Cerebellar nuclear complex (tissue), 1 donor: ENCODE results near the gene CFAP20DC.
"Not testable (repeated sequence)": the region's sequence is repeated elsewhere in the genome, so short reads cannot be mapped to it uniquely, and the experiment has no call there.

Source experiments
- DNase-seq, 2 experiments: peaks; one replicate each; lab custom pipeline; 2025; lab: John Stamatoyannopoulos, UW

Gene CFAP20DC

DNA sequence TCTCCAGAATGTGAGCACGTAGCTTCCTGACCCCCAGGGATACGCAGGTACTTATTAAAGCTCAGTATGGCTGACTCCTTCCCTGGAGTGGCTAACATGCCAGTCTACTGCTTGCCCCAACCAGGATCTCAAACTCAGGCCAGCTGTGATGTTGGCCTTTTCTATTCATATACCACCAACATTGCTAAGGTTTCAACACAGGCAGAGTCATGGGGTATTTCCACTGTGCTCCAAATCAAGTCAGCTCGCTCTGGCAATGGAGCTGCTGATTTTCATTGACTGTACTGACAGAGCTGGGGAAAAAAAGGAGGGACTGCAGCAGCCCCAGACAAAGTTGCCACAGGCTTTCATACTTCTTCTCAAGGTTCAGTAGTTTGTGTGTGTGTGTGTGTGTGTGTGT is 87.0 kb downstream of the CFAP20DC start:
- no peak for DNase-seq

DNA sequence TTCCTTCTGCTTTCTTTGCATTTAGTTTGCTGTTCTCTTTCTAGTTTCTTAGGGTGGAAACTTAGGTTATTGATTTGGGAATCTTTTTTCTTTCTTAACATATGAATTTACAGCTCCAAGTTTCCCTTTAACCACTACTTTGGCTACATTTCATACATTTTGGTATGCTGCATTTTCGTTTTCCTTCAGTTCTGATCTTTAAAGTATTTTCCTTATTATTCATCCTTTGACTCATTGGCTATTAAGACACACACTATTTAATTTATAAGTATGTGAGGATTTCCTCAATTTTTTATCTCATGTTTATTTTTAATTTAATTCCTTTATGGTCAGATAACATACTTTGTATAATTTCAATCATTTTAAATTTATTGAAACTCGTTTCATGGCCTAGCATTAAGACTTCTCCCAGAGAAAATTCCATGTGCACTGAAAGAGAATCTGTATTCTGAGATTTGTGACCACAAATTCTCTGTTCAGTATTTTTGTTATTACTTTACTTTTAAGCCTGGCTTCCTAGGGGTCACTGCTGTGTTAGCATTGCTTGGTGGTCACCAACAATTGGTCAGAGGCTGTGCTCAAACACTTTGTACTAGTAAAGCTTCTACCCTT is 87.7 kb downstream of the CFAP20DC start:
- DNase-seq, result no peak

DNA sequence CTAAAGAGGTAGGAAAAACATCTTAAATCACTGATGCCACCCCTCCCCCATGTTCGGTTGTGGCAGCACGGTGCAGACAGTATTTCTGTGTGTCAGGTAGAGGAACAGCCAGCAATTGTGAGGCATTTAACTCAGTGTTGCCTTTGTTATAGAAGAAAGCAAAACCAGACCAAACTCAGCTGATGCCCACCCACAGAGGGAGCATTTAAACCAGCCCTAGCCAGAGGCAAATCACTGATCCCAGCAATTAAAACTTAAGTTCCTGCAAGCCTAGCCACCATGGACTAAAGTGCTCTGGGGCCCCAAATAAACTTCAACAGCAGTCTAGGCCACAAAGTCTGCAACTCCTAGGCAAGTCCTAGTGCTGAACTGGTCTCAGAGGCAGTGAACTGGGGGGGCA is 94.5 kb downstream of the CFAP20DC start:
- DNase-seq, result no peak

DNA sequence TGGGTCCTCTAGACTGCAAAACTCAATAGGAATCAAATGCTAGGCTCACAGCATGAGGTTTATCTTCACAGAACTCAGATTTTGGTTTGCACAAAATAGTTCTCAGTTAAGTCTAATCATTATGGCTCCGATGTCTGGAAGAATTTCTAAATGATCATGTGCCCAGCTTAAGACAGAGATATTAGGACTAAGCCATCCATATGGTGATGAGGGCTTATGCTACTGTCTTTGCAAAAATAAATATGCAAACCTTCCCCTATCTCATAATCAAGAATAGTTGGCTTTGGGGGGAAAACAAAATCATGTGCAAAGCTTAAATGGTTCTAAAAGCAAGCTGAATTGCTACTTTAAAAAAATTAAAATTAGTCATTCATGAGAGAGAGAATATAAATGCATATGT is 96.5 kb downstream of the CFAP20DC start:
- DNase-seq, result no peak

DNA sequence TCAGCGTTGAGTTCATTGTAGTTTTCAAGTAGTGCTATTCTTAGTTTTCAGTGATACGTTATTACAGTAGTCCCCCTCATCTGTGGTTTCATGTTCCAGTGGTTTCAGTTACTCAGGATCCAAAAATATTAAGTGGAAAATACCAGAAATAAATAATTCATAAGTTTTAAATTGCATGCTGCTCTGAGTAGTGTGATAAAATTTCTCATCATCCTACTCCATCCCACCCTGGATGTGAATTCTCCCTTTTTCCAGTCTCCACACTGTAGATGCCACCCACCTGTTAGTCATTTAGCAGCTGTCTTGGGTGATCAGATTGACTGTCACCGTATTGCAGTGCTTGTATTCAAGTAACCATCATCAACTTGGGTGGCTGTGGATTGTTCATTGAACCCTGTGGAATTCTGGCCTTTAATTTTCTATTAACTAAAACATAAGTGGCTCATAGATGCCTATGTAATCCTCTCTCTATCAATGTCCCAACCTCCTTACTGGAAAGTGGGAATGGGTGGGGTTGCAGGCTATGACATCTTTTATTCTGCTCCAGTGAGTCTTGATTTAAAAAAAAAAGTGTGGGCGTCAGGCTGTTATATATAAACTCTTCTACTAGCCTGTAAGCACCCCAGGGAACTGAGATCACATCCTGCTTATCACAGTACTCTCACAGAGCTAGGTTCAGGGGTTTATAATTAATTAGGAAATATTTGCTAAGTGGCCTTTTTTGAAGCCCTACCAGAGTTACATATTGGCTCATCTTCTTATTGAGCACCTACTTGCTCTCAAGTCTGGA is 97.5 kb downstream of the CFAP20DC start:
- DNase-seq, result no peak

DNA sequence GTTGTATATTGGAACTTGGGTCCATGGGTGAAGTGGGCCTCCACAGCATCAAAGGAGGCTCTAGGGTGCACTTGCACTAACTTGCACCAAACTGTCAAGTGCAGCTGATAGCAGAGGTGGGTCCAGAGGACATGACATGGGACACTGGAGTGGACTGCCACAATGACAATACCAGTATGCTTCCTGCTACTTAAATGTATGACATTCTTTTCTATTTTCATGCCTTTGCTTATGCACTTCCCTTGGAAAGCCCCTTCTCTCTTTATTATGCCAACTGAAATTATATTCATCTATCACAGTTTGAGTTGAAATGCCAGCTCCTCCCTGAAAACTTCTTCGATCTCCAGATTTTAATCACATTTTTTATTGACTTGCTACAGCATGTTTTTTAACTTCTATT is 101.8 kb downstream of the CFAP20DC start:
- no peak for DNase-seq

DNA sequence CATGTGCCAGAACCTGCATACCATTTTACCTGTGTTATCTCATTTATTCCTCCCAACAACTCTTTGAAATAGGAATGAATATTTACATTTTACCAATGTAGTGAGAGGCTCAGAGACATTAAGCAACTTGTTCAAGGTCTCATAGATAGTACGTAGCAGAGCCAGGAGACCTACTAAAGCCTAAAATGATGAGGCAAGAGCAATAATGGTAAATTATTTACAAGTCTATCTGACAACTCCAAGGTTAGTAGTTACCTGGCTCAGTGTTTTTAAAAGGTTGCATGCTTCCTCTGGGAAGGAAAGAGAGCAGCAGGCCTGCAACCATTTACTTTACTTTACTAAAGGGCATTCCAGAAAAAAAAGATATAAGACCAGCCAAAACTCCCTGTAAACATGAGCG is 103.0 kb downstream of the CFAP20DC start:
- DNase-seq, result no peak

DNA sequence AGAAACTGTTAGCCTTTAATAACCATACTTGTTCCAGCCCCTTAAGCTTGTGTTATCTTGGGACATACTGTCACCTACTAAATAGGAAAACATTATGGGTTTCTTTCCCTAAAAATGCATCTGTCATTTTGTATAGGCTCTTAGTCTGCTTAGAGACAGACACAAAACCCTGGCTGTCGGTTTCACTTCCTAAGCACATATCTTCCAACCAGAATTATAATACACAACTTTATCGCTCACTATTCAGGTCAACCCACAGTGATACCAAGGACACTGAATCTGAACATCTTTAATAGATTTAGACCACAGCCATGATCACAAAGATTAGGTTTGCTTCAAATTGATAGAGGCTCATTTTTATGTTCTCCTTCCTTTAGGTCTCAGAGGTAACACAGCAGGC is 111.8 kb downstream of the CFAP20DC start:
- no peak for DNase-seq

DNA sequence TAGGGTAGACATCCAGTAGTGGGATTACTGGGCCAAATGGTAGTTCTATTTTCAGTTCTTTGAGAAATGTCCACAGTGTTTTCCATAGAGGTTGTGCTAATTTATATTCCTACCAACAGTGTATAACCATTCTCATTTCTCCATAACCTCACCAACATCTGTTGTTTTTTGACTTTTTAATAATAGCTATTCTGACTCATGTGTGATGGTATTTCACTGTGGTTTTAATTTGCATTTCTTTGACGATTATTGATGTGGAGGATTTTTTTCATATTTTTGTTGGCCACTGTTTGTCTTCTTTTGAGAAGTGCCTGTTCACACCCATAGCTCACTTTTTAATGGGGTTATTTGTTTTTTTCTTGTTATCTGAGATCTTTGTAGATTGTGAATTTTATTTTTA is 125.2 kb downstream of the CFAP20DC start:
- DNase-seq, result no peak

DNA sequence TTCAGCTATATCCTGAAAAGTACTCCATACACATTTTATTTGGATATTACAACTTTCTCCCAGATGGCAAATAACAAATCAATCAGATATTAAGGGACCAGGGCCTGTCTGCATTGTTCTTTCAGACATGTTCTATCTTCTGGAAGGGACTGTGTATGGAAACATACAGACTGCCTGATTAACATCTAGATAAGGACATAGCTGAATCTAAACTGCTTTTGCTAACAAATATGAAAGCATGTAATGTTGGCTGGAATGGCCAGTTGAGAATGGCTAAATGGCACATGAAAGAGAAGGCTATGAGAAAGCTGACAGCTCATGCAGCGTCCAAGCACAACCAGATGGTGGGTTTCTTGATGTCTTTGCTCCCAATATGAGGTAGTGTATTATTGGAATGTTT is 149.4 kb downstream of the CFAP20DC start:
- DNase-seq, result no peak

DNA sequence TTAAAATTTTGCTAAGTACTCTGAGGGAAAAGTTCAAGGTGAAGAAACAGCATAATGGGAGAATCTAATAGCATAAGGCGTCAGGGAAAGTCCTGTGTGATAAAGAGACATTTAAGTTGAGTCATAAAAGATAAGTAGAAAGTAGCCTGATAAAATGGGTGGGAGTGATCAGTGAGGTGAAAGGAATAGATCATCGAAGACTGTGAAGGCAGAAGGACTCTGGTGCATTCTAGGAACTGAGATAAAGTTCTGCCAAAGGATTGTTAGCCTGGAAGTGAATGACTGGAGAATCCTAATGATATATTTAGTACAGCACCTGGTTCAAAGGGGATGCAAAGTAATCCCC is 149.9 kb downstream of the CFAP20DC start:
- DNase-seq, result no peak

DNA sequence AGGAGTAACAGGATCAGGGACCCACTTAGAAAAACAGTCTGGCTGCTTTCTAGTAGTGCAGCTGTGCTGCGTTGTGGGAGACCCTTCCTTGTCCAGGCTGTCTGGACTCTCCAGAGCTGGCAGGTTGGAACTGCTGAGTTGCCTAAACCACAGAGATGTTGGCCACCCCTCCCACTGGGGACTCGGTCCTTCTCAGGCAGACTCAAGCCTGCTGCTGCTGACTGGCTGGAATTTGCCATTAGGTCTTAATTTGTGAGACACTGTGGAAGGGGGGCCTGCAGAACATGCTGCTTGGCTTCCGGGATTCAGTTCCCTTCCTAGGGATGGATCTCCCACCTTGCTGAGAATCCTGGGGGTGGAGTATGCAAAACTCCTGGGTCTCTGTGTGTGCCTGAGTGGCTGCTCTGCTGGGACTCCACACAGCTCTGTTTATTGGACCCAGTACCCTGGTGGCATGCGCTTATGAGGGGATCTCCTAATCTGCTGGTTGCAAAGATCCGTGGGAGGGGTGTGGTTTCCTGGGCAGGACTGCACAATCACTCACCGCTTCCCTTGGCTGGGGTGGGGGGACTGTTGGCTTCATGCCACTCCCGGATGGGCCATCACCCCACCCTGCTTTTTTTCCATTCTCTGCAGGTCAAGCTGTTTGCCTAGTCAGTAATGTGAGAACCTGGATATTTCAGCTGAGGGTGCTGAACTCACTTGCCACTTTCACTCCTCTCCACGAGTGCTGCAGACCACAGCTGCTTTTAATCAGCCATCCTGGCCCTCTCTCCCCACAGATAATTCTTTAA is 150.5 kb downstream of the CFAP20DC start:
- DNase-seq, result no peak

DNA sequence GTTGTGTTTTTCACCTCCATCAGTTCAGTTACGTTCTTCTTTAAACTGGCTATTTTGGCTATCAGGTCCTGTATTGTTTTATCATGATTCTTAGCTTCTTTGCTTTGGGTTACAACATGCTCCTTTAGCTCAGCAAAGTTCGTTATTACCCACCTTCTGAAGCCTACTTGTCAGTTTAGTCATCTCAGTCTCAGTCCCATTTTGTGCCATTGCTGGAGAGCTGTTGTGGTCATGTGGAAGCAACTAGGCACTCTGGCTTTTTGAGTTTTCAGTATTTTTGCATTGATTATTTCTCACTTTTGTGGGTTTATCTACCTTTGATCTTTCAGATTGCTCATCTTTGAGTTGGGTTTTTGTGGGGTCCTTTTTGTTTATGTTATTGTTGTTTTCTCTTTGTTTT is 151.3 kb downstream of the CFAP20DC start:
- no peak for DNase-seq

DNA sequence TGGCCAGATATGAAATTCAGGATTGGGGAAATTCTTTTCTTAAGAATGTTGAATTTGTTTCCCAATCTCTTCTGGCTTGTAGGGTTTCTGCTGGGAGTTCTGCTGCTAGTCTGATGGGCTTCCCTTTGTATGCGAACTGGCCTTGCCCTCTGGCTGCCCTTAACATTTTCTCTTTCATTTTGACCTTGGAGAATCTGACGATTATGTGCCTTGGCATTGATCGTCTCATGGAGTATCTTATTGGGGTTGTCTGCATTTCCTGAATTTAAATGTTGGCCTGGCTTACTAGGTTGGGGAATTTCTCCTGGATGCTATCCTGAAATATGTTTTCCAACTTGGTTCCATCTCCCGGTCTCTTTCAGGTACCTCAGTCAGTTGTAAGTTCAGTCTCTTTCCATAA is 152.2 kb downstream of the CFAP20DC start:
- no peak for DNase-seq

DNA sequence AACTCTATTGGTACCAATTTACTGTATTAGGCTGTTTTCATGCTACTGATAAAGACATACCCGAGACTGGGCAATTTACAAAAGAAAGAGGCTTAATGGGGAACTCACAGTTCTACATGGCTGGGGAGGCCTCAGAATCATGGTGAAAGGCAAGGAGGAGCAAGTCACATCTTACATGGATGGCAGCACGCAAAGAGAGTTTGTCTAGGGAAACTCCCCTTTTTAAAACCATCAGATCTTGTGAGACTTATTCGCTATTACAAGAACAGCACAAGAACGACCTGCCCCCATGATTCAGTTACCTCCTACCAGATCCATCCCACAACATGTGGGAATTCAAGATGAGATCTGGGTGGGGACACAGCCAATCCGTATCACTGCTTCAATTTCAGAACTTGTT is 154.1 kb downstream of the CFAP20DC start:
- DNase-seq, result not testable (repeated sequence)

DNA sequence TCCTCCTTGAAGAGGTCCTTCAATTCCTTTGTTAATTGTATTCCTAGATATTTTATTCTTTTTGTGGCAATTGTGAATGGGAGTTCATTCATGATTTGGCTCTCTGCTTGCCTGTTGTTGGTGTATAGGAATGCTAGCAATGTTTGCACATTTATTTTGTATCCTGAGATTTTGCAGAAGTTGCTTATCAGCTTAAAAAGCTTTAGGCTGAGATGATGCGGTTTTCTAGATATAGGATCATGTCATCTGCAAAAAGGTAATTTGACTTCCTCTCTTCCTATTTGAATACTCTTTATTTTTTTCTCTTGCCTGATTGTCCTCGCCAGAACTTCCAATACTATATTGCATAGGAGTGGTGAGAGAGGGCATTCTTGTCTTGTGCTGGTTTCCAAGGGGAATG is 157.3 kb downstream of the CFAP20DC start:
- not testable (repeated sequence) for DNase-seq

DNA sequence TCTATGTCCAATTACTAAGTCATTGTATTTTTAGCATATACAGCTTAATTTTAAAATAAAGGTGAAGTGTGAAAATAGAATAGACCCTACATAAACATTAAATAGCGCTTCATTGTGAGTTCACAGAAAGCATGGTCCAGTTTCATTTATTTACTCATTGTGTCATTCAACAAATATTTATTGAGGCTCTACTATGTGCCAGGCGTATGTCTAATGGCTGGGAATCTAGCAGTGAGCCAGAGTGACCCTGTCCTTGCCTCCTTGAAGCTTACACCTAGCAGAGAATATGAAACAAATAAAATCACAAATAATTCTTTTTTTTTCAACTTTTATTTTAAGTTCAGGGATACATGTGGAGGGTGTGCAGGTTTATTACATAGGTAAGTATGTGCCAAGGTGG is 161.7 kb downstream of the CFAP20DC start:
- DNase-seq, result no peak

DNA sequence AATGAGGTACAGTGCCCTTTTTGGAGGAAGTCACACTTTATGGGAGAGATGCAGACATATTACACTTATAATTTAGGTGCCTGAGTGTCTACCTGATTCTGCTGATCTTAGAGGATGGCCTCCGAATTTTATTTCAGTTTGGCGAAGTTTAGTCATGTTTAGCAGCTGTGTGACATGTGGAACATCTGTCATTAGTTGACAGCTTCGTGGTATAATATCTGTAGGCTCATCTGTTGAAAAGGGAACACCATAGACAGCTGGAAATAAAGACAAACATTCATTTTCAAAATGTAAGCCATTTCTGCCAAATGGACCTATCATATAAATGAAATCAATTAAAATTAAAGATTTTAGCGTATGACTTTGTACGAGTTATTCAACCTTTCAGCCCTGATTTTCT is 165.4 kb downstream of the CFAP20DC start:
- no peak for DNase-seq

DNA sequence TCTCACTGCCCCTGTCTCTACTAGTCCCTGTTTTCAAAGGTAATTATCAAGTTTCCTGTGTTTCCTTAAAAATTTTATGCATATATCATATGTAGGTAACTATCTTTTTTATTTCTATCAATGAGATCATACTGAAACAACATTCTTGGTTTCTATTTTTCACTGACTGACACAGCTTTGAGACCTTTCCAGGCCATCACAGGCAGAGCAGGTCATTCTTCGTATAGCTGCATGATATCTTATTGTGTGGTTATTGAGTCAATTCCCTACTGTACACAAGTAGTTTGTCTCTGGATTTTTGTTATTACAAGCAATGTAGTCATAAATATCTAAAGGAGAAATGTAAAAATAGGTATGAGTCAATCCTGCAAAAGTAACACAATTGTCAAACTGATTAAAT is 169.6 kb downstream of the CFAP20DC start:
- no peak for DNase-seq

DNA sequence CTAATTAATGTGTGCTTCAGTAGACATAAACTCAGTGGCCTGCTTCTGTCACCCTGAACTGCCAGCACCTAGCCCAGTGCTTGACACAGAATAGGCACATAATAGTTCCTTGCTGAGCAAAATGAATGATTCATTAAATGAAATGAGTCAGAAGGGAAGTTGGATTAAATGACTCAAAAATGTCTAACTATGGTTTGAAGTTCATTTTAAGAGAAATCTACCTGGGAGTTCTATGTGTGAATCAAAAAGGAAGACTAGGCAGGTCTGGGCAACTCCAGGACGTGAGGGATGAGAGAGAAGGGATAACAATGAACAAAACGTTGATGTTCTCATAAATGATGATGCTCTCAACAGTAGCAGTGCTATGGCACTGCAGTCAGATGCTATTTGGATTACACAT is 175.0 kb downstream of the CFAP20DC start:
- no peak for DNase-seq

DNA sequence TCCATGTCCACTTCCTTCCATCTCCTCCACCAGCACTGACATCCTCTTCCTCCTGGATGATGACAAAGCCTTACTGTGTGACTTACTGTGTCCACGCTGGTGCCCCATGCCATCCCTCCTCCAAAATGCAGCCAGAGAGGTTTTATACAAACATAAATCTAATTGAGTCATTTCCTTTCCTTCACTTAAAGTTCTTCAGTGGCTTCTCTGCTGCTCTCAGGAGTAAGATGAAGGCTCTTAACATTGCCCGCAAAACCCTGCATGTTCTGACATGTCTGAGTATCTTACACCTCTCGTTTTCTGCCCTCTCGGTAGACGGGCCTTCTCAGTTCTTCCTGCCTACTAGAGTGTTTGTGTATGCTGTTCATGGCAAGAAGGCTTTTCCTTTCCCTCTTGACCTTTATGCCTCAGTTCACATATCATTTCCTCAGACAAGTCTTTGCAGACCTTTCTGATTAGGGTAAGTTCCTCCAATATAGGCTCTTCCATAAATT is 175.5 kb downstream of the CFAP20DC start:
- no peak for DNase-seq

DNA sequence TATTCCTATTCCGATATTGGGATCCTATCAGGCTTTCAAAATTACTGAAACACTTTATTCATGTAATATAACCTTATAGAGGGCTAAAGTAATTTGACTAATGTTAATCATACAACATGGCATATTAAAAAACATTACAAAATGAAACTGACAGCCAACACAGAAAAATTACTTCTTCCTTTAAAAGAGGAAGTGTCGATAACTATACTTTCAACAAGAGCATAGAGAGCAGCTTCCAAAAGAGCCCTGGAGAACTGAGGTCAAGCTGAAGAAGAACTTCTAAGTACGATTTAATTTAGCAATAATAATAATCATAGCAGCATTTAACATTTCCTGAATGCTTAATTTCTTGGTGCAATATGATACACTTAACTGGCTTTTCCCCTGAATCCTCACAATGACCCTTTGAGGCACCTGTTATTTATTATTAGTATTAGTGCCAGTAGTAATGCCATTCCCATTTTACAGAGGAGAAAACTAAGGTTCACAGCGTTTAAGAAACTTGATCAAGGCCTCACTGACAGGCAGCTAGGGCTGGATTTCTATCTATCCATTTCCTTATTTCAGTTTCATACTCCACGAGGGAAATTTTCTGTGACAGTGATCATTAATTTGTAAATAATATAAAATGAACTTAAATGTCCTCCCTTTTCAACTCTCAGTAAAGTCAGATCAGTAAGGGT is 181.6 kb downstream of the CFAP20DC start:
- DNase-seq, result no peak
